GM23248 (cell line): ENCODE results near the gene LRIG2. TPM values are rescaled to one million over a fixed set of nuclear protein-coding genes. Genes with fewer than 3 reads are reported as not detected.

Experiments used
- DNase-seq: peaks from one replicate; pipeline ENCODE4 v3.0.0-alpha.2; 2015
- H2AFZ ChIP-seq: fragments of 200-600 bp; sonication (generic); 2 replicates; pipeline ENCODE4 v1.6.1; 2016; ENCODE audit warnings: antibody characterized with exemption
- H3F3A ChIP-seq: fragments of 200-600 bp; sonication (generic); 2 replicates; pipeline ENCODE4 v1.6.1; 2016; ENCODE audit warnings: mild to moderate bottlenecking, antibody characterized with exemption, mixed run types; ENCODE audit not compliant: insufficient read depth
- H3K27ac ChIP-seq: fragments of 200-600 bp; sonication (generic); 2 replicates; pipeline ENCODE4 v1.5.1; 2016; ENCODE audit warnings: mild to moderate bottlenecking
- H3K27me3 ChIP-seq: fragments of 200-600 bp; sonication (generic); replicated peaks from 2 replicates; pipeline ENCODE4 v1.6.1; 2016; ENCODE audit warnings: mild to moderate bottlenecking; ENCODE audit not compliant: insufficient read depth
- H3K36me3 ChIP-seq: fragments of 200-600 bp; sonication (generic); 2 replicates; pipeline ENCODE4 v1.6.1; 2016; ENCODE audit warnings: low read depth, mild to moderate bottlenecking
- H3K4me1 ChIP-seq: fragments of 200-600 bp; sonication (generic); 2 replicates; pipeline ENCODE4 v1.6.1; 2016; ENCODE audit warnings: mild to moderate bottlenecking; ENCODE audit not compliant: insufficient read depth
- H3K4me2 ChIP-seq: fragments of 200-600 bp; sonication (generic); one replicate; pipeline ENCODE4 v1.6.1; 2016; ENCODE audit warnings: mild to moderate bottlenecking; ENCODE audit not compliant: unreplicated experiment
- H3K4me3 ChIP-seq: fragments of 200-600 bp; sonication (generic); 2 replicates; pipeline ENCODE4 v1.5.1; 2016; ENCODE audit warnings: mild to moderate bottlenecking
- H3K79me2 ChIP-seq: fragments of 200-600 bp; sonication (generic); 2 replicates; pipeline ENCODE4 v1.6.1; 2016; ENCODE audit warnings: mild to moderate bottlenecking; ENCODE audit not compliant: insufficient read depth
- H3K9ac ChIP-seq: fragments of 200-600 bp; sonication (generic); 2 replicates; pipeline ENCODE4 v1.6.1; 2016; ENCODE audit warnings: mild to moderate bottlenecking
- H3K9me2 ChIP-seq: fragments of 200-600 bp; sonication (generic); 2 replicates; pipeline ENCODE4 v1.6.1; 2016; ENCODE audit warnings: mixed run types, mild to moderate bottlenecking, moderate library complexity; ENCODE audit not compliant: insufficient read depth
- H3K9me3 ChIP-seq: fragments of 200-600 bp; sonication (generic); one replicate; pipeline ENCODE4 v1.6.1; 2017; ENCODE audit warnings: low read depth
- H4K20me1 ChIP-seq: fragments of 200-600 bp; sonication (generic); 2 replicates; pipeline ENCODE4 v1.6.0; 2016; ENCODE audit not compliant: insufficient read depth
- EZH2 ChIP-seq: fragments of 200-600 bp; sonication (generic); IDR thresholded peaks from 2 replicates; pipeline ENCODE4 v1.6.1; 2018; ENCODE audit warnings: antibody characterized with exemption, mild to moderate bottlenecking; ENCODE audit not compliant: insufficient read depth, poor library complexity, severe bottlenecking
- EZH2phosphoT487 ChIP-seq: fragments of 200-600 bp; sonication (generic); IDR thresholded peaks from 2 replicates; pipeline ENCODE4 v1.6.1; 2018; ENCODE audit warnings: antibody characterized with exemption, moderate library complexity, mild to moderate bottlenecking, low read depth; ENCODE audit not compliant: insufficient read depth
- WGBS, 2 experiments: methylation state at CpG; one replicate each; pipeline ENCODE4 v1.1.6; 2015 to 2017; ENCODE audit warnings: low lambda C conversion rate in 2 of 2, low coverage in 1 of 2; ENCODE audit errors: missing lambda C conversion rate in 2 of 2; 5-methylcytosine and 5-hydroxymethylcytosine counted together
- in situ Hi-C: fragments of 300-500 bp; cut with MboI; formaldehyde crosslinking; loops from 2 replicates; pipeline ENCODE4 v1.15.0; 2020
- polyA plus RNA-seq: library from polyadenylated mRNA; unstranded; fragments of >200 nt; fragmentation: Nextera tagmentation; extraction: Ambion mirVana; gene quantifications from 2 replicates; pipeline ENCODE4 v1.2.1, GENCODE V29; 2016
- total RNA-seq: library from RNA; depleted of rRNA; stranded (reverse); fragments of >200 nt; shearing (Covaris generic); gene quantifications from 2 replicates; pipeline ENCODE4 v1.2.3, GENCODE V29; 2014

Gene LRIG2
- total and polyA plus RNA-seq, 2 experiments from 2014 or later, result 4.1 to 6.3 TPM

DNA sequence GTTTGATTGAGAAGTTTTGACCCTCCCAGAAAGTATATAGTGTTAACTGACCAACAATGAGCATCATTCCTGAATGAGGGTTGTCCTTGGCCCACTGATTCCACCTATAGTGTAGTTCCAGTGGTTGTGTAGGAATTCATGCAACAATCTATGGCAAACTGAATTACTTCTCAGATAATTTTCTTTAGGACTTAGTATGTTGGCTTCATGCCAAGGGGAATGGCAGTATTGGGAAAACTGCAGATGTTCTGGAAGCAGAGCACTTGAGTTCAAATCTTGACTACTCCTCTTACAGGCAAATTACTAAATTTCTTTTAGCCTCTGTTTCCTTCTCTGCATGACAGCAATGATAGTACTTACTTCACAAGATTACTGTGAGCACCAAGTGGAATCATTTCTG is 65.8 kb downstream of the LRIG2 start:
- H3K4me2 ChIP-seq, result no peak overlapping the region
- H3K27ac ChIP-seq, result no peak overlapping the region
- H3K79me2 ChIP-seq, result no peaks in the 10 kb centered on the region
- no peaks in the 10 kb centered on the region for H4K20me1 ChIP-seq
- no peaks in the 10 kb centered on the region for H3K9me3 ChIP-seq
- no peaks in the 10 kb centered on the region for H3K27me3 ChIP-seq
- H3K4me3 ChIP-seq, result no peak overlapping the region
- H3K9me2 ChIP-seq, result no peaks in the 10 kb centered on the region
- peak; percentile 11 for DNase-seq
- H3K36me3 ChIP-seq, result no peaks in the 10 kb centered on the region; the same call in 1 of the 2 replicates
- in situ Hi-C loops, result loop anchor here (25.0 kb wide), 1 partner anchor 799 kb away; the partner anchor contains the start of gene HIPK1
- peaks cover 28% of the 10 kb centered on the region for H3K4me1 ChIP-seq
- H3K9ac ChIP-seq, result no peak overlapping the region
- no peak overlapping the region for H2AFZ ChIP-seq
- H3F3A ChIP-seq, result peaks cover 25% of the 10 kb centered on the region
- TF ChIP-seq EZH2, result no peak
- TF ChIP-seq EZH2phosphoT487, result no peak

DNA sequence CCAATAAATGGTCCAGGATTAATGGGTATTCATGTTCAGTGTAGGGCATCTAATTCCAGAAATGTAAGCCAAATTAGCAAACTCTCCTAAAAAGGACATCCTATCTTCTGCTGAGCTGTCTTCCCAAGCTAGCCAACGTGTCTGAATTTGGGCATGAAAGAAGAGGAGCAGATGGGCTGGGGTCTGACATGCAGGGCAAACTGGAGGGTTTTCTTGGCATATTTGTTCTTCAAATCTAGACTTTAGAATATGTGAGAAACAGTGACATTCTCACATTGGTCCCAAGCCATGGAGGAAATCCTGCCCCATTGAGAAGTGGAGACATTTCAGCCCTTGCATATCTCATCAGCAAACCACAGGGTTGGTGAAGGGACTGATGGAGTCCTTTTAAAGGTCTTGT is 67.2 kb downstream of the LRIG2 start:
- Histone ChIP-seq H3K9ac (no peak overlapping the region), H3K27ac (no peak overlapping the region), H3K27me3 (no peaks in the 10 kb centered on the region), H3K4me2 (no peak overlapping the region), H3K9me2 (no peaks in the 10 kb centered on the region), H4K20me1 (no peaks in the 10 kb centered on the region), H2AFZ (peak overlapping the region; percentile 86), H3F3A (peaks cover 23% of the 10 kb centered on the region), H3K4me1 (peaks cover 28% of the 10 kb centered on the region), H3K36me3 (no peaks in the 10 kb centered on the region), H3K9me3 (no peaks in the 10 kb centered on the region), H3K4me3 (no peak overlapping the region), H3K79me2 (no peaks in the 10 kb centered on the region)
- in situ Hi-C loops, result loop anchor here (10.0 to 25.0 kb wide), 2 partner anchors 545 to 797 kb away; partner anchors contain the start of gene HIPK1
- no peak for TF ChIP-seq EZH2
- TF ChIP-seq EZH2phosphoT487, result no peak
- no peak for DNase-seq
- 93 to 94% methylated on average over 1 of the region's 1 CpG for WGBS, 2 experiments

DNA sequence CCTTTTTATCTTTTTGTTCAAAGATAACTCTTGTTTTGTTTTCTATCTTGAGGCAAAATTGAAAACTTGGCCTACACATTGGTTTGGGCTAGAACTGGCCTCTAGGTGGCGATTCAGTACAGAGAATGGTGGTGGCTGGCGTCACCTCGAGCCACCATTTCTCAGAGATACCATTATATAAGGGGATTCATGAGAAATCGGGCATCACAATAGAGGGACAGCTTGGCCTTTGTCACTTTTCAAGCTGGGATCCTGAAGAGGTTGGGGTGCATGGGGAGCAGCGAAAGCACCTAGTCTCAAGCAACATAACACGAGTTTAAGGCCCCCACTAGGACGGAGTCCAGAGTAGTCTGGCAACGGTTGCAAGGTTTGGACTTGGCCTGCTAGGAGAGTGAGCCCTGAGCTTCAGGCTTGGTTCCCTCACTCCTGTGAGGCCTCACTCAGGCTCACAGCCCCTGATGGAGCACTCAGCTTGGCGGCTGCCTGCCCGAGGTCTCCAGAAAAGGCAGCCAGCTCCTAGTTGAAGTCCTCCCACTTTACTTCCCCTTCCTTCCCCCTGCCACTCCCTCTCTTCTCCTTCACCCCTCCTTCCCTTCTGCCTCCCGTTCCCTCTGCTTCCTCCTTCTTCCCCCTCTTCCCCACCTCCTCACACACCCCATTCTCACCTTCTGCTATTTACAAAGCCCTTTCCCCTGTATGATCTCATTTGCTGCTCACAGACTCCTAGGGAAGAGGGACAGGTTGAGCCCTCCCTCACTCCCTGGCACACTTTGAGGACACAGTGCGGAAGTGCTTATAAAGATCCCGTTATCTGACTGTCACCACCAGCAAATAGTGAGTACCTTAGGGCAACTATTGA is 67.8 kb downstream of the LRIG2 start:
- in situ Hi-C loops, result loop anchor here (10.0 to 25.0 kb wide), 2 partner anchors 544 to 796 kb away; partner anchors contain the start of gene HIPK1
- Histone ChIP-seq H3F3A (peaks cover 23% of the 10 kb centered on the region), H3K27me3 (no peaks in the 10 kb centered on the region), H3K27ac (peak overlapping the region; percentile 55), H3K4me3 (no peak overlapping the region), H3K4me2 (peak overlapping the region; percentile 30), H4K20me1 (no peaks in the 10 kb centered on the region), H3K4me1 (peaks cover 28% of the 10 kb centered on the region), H2AFZ (peak overlapping the region; percentile 86), H3K9me3 (no peaks in the 10 kb centered on the region), H3K36me3 (no peaks in the 10 kb centered on the region), H3K9me2 (no peaks in the 10 kb centered on the region), H3K79me2 (no peaks in the 10 kb centered on the region), H3K9ac (peak overlapping the region; percentile 16; the same call in 1 of the 2 replicates)
- DNase-seq, result peak; percentile 87
- TF ChIP-seq EZH2phosphoT487 (no peak), EZH2 (no peak)
- 25 to 27% methylated on average over 12 to 13 of the region's 13 CpGs for WGBS, 2 experiments

GRCh38 chr1:113141650-113142473 is 68.9 kb downstream of the LRIG2 start:
- H3K27ac ChIP-seq, result peak overlapping the region; percentile 55
- DNase-seq, result peak; percentile 76

More at GRCh38 chr1:113141650-113142473, 68.9 kb downstream of the LRIG2 start:
- 44 to 45% methylated on average over 4 of the region's 4 CpGs for WGBS, 2 experiments
- Histone ChIP-seq H3K9me3 (no peaks in the 10 kb centered on the region), H3K36me3 (no peaks in the 10 kb centered on the region), H3K27me3 (no peaks in the 10 kb centered on the region), H3K9ac (peak overlapping the region; percentile 18), H3K79me2 (no peaks in the 10 kb centered on the region), H3K9me2 (no peaks in the 10 kb centered on the region), H3F3A (peaks cover 23% of the 10 kb centered on the region), H4K20me1 (no peaks in the 10 kb centered on the region), H3K4me2 (peak overlapping the region; percentile 30), H2AFZ (peak overlapping the region; percentile 86), H3K4me3 (no peak overlapping the region), H3K4me1 (peaks cover 28% of the 10 kb centered on the region)
- in situ Hi-C loops, result loop anchor here (10.0 to 25.0 kb wide), 2 partner anchors 543 to 795 kb away; partner anchors contain the start of gene HIPK1
- TF ChIP-seq EZH2phosphoT487, result no peak
- TF ChIP-seq EZH2, result no peak
